GM23338 (cell line): Measurements from ENCODE around the gene SLC25A13. TPM values are rescaled to one million over a fixed set of nuclear protein-coding genes. Genes with fewer than 3 reads are reported as not detected.

Experiments
- ATAC-seq: fragments of 200-7000 bp; cut with Tn5 transposase; 3 replicates; pipeline ENCODE4 v1.9.1; 2020
- DNase-seq: peaks from one replicate; pipeline ENCODE4 v3.0.0-alpha.2; 2015; ENCODE audit warnings: low spot score
- H2AFZ ChIP-seq: fragments of 200-600 bp; sonication (generic); 2 replicates; pipeline ENCODE4 v1.8.0; 2016; ENCODE audit warnings: antibody characterized with exemption, mild to moderate bottlenecking, moderate library complexity
- H3F3A ChIP-seq: fragments of 200-600 bp; sonication (generic); replicated peaks from 2 replicates; pipeline ENCODE4 v1.8.0; 2017; ENCODE audit warnings: antibody characterized with exemption, mixed run types, low read depth
- H3K27ac ChIP-seq: fragments of 200-600 bp; sonication (generic); 2 replicates; pipeline ENCODE4 v1.6.1; 2016; ENCODE audit warnings: low read depth
- H3K27me3 ChIP-seq: fragments of 200-600 bp; sonication (generic); 2 replicates; pipeline ENCODE4 v1.8.0; 2016; ENCODE audit warnings: mild to moderate bottlenecking, mixed run types, moderate library complexity; ENCODE audit not compliant: insufficient read depth
- H3K36me3 ChIP-seq: fragments of 200-600 bp; sonication (generic); 2 replicates; pipeline ENCODE4 v1.8.0; 2016; ENCODE audit warnings: mild to moderate bottlenecking; ENCODE audit not compliant: insufficient read depth
- H3K4me1 ChIP-seq: fragments of 200-600 bp; sonication (generic); 2 replicates; pipeline ENCODE4 v1.8.0; 2016; ENCODE audit warnings: mild to moderate bottlenecking, moderate library complexity; ENCODE audit not compliant: insufficient read depth
- H3K4me2 ChIP-seq: fragments of 200-600 bp; sonication (generic); 2 replicates; pipeline ENCODE4 v1.7.1; 2017; ENCODE audit warnings: mixed run types
- H3K4me3 ChIP-seq: fragments of 200-600 bp; sonication (generic); 2 replicates; pipeline ENCODE4 v1.6.1; 2016; ENCODE audit warnings: mixed run types
- H3K79me2 ChIP-seq: fragments of 200-600 bp; sonication (generic); replicated peaks from 2 replicates; pipeline ENCODE4 v1.8.0; 2017; ENCODE audit warnings: mild to moderate bottlenecking; ENCODE audit not compliant: insufficient read depth
- H3K9me2 ChIP-seq: fragments of 200-600 bp; sonication (generic); 2 replicates; pipeline ENCODE4 v1.8.0; 2017; ENCODE audit not compliant: insufficient read depth
- H4K20me1 ChIP-seq: fragments of 200-600 bp; sonication (generic); replicated peaks from 2 replicates; pipeline ENCODE4 v1.8.0; 2017; ENCODE audit warnings: mild to moderate bottlenecking; ENCODE audit not compliant: insufficient read depth
- H3K27ac Mint-ChIP-seq: 2 replicates; pipeline ENCODE4 v1.8.0; 2020; ENCODE audit warnings: inconsistent platforms, mild to moderate bottlenecking, moderate library complexity, mixed read lengths
- H3K27me3 Mint-ChIP-seq: 3 replicates; pipeline ENCODE4 v1.8.0; 2022; ENCODE audit warnings: low read depth, mild to moderate bottlenecking, moderate library complexity, mixed read lengths, inconsistent platforms; ENCODE audit not compliant: insufficient read depth, poor library complexity
- H3K36me3 Mint-ChIP-seq: 3 replicates; pipeline ENCODE4 v1.8.0; 2021; ENCODE audit warnings: low read depth, mild to moderate bottlenecking, inconsistent platforms, moderate library complexity, mixed read lengths
- H3K4me1 Mint-ChIP-seq: 3 replicates; pipeline ENCODE4 v1.8.0; 2020; ENCODE audit warnings: mild to moderate bottlenecking, inconsistent platforms, mixed read lengths
- H3K4me3 Mint-ChIP-seq: 3 replicates; pipeline ENCODE4 v1.8.0; 2021; ENCODE audit warnings: moderate library complexity, mild to moderate bottlenecking, inconsistent platforms, mixed read lengths
- H3K9me3 Mint-ChIP-seq: 3 replicates; pipeline ENCODE4 v1.8.0; 2020; ENCODE audit warnings: moderate library complexity, mild to moderate bottlenecking, inconsistent platforms, mixed read lengths
- EZH2 ChIP-seq: fragments of 200-600 bp; sonication (generic); IDR thresholded peaks from one replicate; pipeline ENCODE4 v1.8.0; 2017; ENCODE audit warnings: antibody characterized with exemption, mild to moderate bottlenecking, low read depth; ENCODE audit not compliant: unreplicated experiment
- EZH2phosphoT487 ChIP-seq: fragments of 200-600 bp; sonication (generic); IDR thresholded peaks from one replicate; pipeline ENCODE4 v1.8.1; 2018; ENCODE audit warnings: antibody characterized with exemption; ENCODE audit not compliant: unreplicated experiment
- POLR2AphosphoS5 ChIP-seq: IDR thresholded peaks from 2 replicates; pipeline ENCODE4 v1.6.1; 2016; ENCODE audit warnings: antibody characterized with exemption, low read depth
- STAT1 ChIP-seq: IDR thresholded peaks from one replicate; pipeline ENCODE4 v1.6.1; 2016; ENCODE audit warnings: antibody characterized with exemption; ENCODE audit not compliant: unreplicated experiment
- polyA plus RNA-seq: library from polyadenylated mRNA; unstranded; fragments of >200 nt; fragmentation: Nextera tagmentation; extraction: Ambion mirVana; gene quantifications from 2 replicates; pipeline ENCODE4 v1.2.1, GENCODE V29; 2016
- total RNA-seq: library from RNA; depleted of rRNA; stranded (reverse); fragments of >200 nt; shearing (Covaris generic); gene quantifications from 2 replicates; pipeline ENCODE4 v1.2.3, GENCODE V29; 2014
- TF ChIP-seq, protein P1 (sequence below), 2 experiments: fragments of 200-600 bp in 1 of 2; sonication (generic) in 1 of 2; conservative IDR thresholded peaks; 2 replicates each; pipeline versions ENCODE4 v1.5.1 to v1.6.1; 2016 to 2017; ENCODE audit warnings: antibody characterized with exemption in 2 of 2, low read depth in 2 of 2, mild to moderate bottlenecking in 2 of 2, moderate library complexity in 1 of 2
- TF ChIP-seq, protein P2 (sequence below): IDR thresholded peaks from one replicate; pipeline ENCODE4 v1.6.1; 2018; ENCODE audit warnings: antibody characterized with exemption; ENCODE audit not compliant: unreplicated experiment

Gene SLC25A13
- total and polyA plus RNA-seq, 2 experiments from 2014 or later = 51.1 to 84.6 TPM

DNA sequence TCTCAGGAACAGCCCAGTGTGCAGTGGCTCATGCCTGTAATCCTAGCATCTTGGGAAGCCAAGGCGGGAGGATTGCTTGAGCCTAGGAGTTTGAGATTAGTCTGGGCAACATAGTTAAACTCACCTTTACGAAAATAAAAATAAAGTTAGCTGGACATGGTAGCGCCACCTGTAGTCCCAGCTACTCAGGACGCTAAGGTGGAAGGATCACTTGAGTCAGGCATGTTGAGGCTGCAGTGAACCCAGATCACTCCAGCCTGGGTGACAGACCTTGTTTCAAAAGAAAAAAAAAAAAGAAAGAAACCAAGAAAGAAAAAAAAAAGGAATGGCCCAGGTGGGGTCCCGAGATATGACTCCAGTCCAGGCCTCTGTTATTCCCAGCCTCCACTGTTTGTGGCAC, 96.6 kb downstream of the SLC25A13 start:
- peak; percentile 50 for ATAC-seq
- TF ChIP-seq, protein P1, sequence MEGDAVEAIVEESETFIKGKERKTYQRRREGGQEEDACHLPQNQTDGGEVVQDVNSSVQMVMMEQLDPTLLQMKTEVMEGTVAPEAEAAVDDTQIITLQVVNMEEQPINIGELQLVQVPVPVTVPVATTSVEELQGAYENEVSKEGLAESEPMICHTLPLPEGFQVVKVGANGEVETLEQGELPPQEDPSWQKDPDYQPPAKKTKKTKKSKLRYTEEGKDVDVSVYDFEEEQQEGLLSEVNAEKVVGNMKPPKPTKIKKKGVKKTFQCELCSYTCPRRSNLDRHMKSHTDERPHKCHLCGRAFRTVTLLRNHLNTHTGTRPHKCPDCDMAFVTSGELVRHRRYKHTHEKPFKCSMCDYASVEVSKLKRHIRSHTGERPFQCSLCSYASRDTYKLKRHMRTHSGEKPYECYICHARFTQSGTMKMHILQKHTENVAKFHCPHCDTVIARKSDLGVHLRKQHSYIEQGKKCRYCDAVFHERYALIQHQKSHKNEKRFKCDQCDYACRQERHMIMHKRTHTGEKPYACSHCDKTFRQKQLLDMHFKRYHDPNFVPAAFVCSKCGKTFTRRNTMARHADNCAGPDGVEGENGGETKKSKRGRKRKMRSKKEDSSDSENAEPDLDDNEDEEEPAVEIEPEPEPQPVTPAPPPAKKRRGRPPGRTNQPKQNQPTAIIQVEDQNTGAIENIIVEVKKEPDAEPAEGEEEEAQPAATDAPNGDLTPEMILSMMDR (conservative IDR thresholded peaks at IDR 0.05; ENCODE audit: low read depth in 2 of 2) = peak; percentile 21 to 47; a peak in 3 of 4 replicates
- TF ChIP-seq EZH2phosphoT487 = no peak
- no peak for TF ChIP-seq EZH2

DNA sequence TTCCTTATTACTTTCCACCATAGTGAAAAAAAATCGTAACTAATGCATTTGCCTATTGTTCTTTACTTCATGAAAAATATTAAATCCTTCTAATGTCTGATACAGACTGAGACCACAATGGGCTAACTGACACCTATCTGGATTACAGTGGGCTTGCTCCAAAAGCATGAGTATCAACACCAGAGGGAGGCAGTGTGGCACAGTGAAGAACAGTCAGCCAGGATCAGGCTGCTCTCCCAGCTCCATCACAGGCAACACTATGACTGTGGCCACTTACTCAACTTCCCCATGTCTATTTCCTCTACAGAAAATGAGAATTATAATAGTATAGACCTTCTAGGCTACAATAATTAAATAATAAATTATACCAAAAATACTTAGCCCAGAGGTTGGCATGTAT, 97.2 kb downstream of the SLC25A13 start:
- TF ChIP-seq STAT1 (no peak), POLR2AphosphoS5 (no peak)
- TF ChIP-seq, protein P2, sequence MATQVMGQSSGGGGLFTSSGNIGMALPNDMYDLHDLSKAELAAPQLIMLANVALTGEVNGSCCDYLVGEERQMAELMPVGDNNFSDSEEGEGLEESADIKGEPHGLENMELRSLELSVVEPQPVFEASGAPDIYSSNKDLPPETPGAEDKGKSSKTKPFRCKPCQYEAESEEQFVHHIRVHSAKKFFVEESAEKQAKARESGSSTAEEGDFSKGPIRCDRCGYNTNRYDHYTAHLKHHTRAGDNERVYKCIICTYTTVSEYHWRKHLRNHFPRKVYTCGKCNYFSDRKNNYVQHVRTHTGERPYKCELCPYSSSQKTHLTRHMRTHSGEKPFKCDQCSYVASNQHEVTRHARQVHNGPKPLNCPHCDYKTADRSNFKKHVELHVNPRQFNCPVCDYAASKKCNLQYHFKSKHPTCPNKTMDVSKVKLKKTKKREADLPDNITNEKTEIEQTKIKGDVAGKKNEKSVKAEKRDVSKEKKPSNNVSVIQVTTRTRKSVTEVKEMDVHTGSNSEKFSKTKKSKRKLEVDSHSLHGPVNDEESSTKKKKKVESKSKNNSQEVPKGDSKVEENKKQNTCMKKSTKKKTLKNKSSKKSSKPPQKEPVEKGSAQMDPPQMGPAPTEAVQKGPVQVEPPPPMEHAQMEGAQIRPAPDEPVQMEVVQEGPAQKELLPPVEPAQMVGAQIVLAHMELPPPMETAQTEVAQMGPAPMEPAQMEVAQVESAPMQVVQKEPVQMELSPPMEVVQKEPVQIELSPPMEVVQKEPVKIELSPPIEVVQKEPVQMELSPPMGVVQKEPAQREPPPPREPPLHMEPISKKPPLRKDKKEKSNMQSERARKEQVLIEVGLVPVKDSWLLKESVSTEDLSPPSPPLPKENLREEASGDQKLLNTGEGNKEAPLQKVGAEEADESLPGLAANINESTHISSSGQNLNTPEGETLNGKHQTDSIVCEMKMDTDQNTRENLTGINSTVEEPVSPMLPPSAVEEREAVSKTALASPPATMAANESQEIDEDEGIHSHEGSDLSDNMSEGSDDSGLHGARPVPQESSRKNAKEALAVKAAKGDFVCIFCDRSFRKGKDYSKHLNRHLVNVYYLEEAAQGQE = no peak
- TF ChIP-seq, protein P1 (conservative IDR thresholded peaks at IDR 0.05; ENCODE audit: low read depth in 2 of 2) = peak; percentile 47 to 74
- Histone ChIP-seq H3K4me2 (no peak overlapping the region), H3K36me3 (no peaks in the 10 kb centered on the region), H3K4me3 (no peak overlapping the region), H3F3A (no peaks in the 10 kb centered on the region), H3K79me2 (peaks cover 9% of the 10 kb centered on the region; the same call in 1 of the 2 replicates), H3K27ac (no peak overlapping the region), H4K20me1 (peaks cover 12% of the 10 kb centered on the region), H3K4me1 (no peaks in the 10 kb centered on the region), H3K27me3 (no peaks in the 10 kb centered on the region), H2AFZ (no peak overlapping the region), H3K9me2 (no peaks in the 10 kb centered on the region)
- Mint-ChIP-seq H3K27ac (no peak overlapping the region), H3K36me3 (peaks cover 20% of the 10 kb centered on the region), H3K4me3 (no peak overlapping the region), H3K27me3 (peaks cover 3% of the 10 kb centered on the region), H3K4me1 (peaks cover 2% of the 10 kb centered on the region; the same call in 2 of the 3 replicates), H3K9me3 (peaks cover 15% of the 10 kb centered on the region)
- DNase-seq (peak; percentile 55), ATAC-seq (peak; percentile 96)

More for the DNA sequence above, 96.6 kb downstream of the SLC25A13 start:
- H3K36me3 Mint-ChIP-seq = peaks cover 26% of the 10 kb centered on the region
- H3K4me3 Mint-ChIP-seq = no peak overlapping the region
- DNase-seq = no peak
- peaks cover 3% of the 10 kb centered on the region for H3K27me3 Mint-ChIP-seq
- Histone ChIP-seq H3K36me3 (no peaks in the 10 kb centered on the region), H3K27me3 (no peaks in the 10 kb centered on the region), H3K27ac (no peak overlapping the region), H2AFZ (no peak overlapping the region), H4K20me1 (peaks cover 12% of the 10 kb centered on the region), H3F3A (no peaks in the 10 kb centered on the region), H3K79me2 (peaks cover 14% of the 10 kb centered on the region; the same call in 1 of the 2 replicates), H3K4me2 (no peak overlapping the region), H3K9me2 (no peaks in the 10 kb centered on the region), H3K4me1 (no peaks in the 10 kb centered on the region), H3K4me3 (no peak overlapping the region)
- peaks cover 2% of the 10 kb centered on the region; the same call in 2 of the 3 replicates for H3K4me1 Mint-ChIP-seq
- no peak overlapping the region for H3K27ac Mint-ChIP-seq
- peaks cover 18% of the 10 kb centered on the region for H3K9me3 Mint-ChIP-seq
